Immature natural killer cell (primary cell): ENCODE measurements around the gene ZNF346. TPM values are rescaled to one million over a fixed set of nuclear protein-coding genes. Genes with fewer than 3 reads are reported as not detected.
A peak's percentile ranks its signal among the peaks of the same experiment; 100 is the strongest.

Experiments used
- DNase-seq, 3 donors: peaks; one replicate each; pipeline ENCODE4 v3.0.0; 2022; ENCODE audit warnings: mixed read lengths in 1 of 3
- H3K27ac Mint-ChIP-seq, 6 donors: one replicate each; pipeline ENCODE4 v1.8.0; 2020; ENCODE audit warnings: mixed read lengths in 6 of 6, mild to moderate bottlenecking in 5 of 6, inconsistent platforms in 4 of 6, moderate library complexity in 3 of 6
- H3K27me3 Mint-ChIP-seq, 3 donors: one replicate each; pipeline ENCODE4 v1.8.0; 2020 to 2021; ENCODE audit warnings: low read depth in 3 of 3, mild to moderate bottlenecking in 3 of 3, mixed read lengths in 3 of 3, moderate library complexity in 3 of 3, inconsistent platforms in 1 of 3
- H3K36me3 Mint-ChIP-seq, 3 donors: one replicate each; pipeline ENCODE4 v1.8.0; 2020; ENCODE audit warnings: mixed read lengths in 3 of 3, inconsistent platforms in 2 of 3, mild to moderate bottlenecking in 2 of 3
- H3K4me1 Mint-ChIP-seq, 2 donors: one replicate each; pipeline ENCODE4 v1.8.0; 2020; ENCODE audit warnings: inconsistent platforms in 2 of 2, mild to moderate bottlenecking in 2 of 2, mixed read lengths in 2 of 2, moderate library complexity in 1 of 2
- H3K4me3 Mint-ChIP-seq, 5 donors: one replicate each; pipeline ENCODE4 v1.8.0; 2020; ENCODE audit warnings: mild to moderate bottlenecking in 5 of 5, mixed read lengths in 5 of 5, inconsistent platforms in 3 of 5, moderate library complexity in 3 of 5
- H3K9me3 Mint-ChIP-seq, 6 donors: one replicate each; pipeline ENCODE4 v1.8.0; 2020; ENCODE audit warnings: mild to moderate bottlenecking in 6 of 6, mixed read lengths in 6 of 6, inconsistent platforms in 4 of 6, moderate library complexity in 3 of 6
- polyA plus RNA-seq, 3 donors: library from polyadenylated mRNA; unstranded; fragments of 300-500 nt; fragmentation: Illumina TruSeq; gene quantifications; one replicate each; pipeline ENCODE4 v1.2.3, GENCODE V29; 2021

Gene ZNF346
- polyA plus RNA-seq, 3 donors from 2014 or later = 8.8 to 21.5 (median 10.6) TPM

DNA sequence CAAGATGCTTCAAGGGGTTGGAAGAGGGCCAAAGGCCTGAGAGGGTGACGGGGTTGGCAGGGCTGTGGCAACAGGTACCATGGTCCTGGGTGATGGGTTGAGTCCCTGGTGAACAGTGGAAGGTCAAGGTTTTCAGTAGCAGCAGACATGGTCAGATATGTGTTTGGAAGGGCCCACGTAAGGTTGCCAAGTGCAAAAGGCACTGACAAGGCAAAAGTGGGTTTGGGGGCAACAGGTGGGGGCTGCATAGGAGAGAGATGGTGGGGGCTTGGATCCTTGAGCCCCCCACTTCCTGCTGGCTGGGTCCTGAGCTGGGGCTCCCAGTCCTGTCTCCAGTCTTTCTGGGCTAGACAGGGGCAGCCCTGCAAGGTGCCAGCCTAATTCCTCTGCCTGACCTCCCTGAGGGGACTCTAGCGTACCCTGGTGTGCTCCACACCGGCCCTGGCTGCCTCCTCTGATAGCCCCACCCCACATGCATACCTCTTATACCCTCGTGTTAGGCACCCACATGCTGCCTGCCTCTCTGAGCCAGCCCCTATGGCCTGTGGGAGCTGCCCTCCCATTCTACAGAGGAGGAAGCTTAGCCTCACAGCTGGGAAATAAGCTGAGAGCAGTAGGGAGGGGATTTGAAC is 90.2 kb downstream of the ZNF346 start:
- H3K27ac Mint-ChIP-seq = peak overlapping the region in 1 of 6 donors; percentile 49
- peaks cover 18 to 20% of the 10 kb centered on the region in 2 donors for H3K4me1 Mint-ChIP-seq
- no peaks in the 10 kb centered on the region for H3K36me3 Mint-ChIP-seq
- H3K4me3 Mint-ChIP-seq = no peak overlapping the region
- no peaks in the 10 kb centered on the region for H3K9me3 Mint-ChIP-seq
- H3K27me3 Mint-ChIP-seq = peaks cover 3 to 6% (median 5%) of the 10 kb centered on the region in 3 donors
- no peak for DNase-seq

DNA sequence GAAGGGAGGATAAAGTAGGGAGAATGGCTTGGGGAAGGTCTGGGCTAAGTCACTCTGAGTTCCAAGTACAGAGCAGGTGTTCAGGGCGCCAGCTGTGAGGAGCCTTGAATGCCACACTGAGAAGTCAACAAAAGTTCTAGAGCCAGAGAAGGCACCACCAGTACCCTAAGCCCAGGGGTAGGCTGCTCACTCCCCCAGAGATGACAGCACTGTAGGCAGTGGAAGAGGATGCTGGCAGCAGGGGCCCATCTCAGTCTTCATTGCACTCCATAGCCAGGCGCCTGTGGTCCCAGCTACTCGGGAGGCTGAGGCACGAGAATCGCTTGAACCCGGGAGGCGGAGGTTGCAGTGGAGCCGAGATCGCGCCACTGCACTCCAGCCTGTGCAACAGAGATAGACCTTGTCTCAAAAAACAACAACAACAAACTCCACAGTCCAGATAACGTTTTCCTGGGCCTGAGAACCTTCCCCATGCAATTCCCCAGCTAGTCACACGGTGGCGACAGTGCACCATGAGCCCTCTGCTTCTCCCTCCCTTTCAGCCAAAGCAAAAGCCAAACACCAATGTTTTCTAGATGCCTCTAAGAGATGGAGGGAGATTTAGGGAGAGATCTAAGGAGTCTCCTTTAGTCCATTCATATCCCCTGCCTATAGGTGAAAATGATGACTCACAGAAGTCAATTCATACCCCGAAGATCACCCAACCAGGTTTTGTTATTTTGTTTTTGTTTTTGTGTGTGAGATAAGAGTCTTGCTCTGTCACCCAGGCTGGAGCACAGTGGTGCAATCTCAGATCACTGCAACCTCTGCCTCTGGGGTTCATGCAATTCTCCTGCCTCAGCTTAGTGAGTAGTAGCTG is 91.3 kb downstream of the ZNF346 start:
- peak overlapping the region in 1 of 6 donors; percentile 20 for H3K27ac Mint-ChIP-seq
- H3K27me3 Mint-ChIP-seq = peaks cover 3 to 6% (median 5%) of the 10 kb centered on the region in 3 donors
- H3K4me3 Mint-ChIP-seq = peak overlapping the region in 3 of 5 donors; percentile 10 to 64 (median 29)
- H3K4me1 Mint-ChIP-seq = peaks cover 20% of the 10 kb centered on the region in 2 donors
- H3K36me3 Mint-ChIP-seq = no peaks in the 10 kb centered on the region
- peak; percentile 70 to 77 (median 73) for DNase-seq
- H3K9me3 Mint-ChIP-seq = no peaks in the 10 kb centered on the region

DNA sequence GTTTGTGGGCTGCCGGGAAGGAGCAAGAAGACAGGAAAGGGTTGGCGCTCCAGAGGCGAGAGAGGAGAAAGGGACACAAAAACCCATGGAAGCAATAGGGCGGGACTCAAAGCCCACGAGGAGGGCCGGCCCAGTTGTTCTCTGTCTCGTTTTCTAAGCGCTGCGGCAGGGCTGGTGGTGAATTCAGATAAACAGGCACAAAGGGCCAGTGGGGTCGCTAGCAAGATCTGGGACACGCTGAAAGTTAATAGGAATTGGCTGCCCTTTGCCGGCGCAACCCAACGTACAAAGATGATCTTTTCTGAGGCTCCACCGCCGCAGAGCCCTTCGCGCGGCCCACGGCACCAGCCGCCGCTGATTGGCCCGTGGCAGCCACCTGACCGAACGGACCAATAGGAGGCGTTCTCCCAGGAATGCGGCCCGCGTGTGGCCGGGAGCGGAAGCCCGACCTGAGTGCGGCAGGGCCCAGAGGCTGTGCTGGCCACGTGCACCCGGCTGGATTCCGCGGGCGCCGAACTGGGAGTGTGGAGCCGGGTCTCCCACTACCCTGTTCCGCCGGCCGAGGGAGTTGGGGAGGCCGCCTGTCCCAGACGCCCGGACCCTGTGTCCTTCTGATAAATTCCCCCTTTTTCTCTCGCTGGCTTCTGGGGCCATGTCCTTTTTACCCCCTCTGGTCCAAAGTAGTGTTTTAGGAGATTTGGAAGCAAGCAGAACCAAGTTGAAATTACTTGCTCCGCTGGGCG is 94.3 kb downstream of the ZNF346 start:
- Mint-ChIP-seq H3K4me3 (peak overlapping the region; percentile 52 to 86 (median 77)), H3K4me1 (peaks cover 20% of the 10 kb centered on the region in 2 donors), H3K27me3 (peaks cover 2 to 6% (median 5%) of the 10 kb centered on the region in 3 donors), H3K27ac (peak overlapping the region; percentile 52 to 95 (median 74)), H3K36me3 (no peaks in the 10 kb centered on the region), H3K9me3 (no peaks in the 10 kb centered on the region)
- DNase-seq = peak; percentile 80 to 83 (median 82)

DNA sequence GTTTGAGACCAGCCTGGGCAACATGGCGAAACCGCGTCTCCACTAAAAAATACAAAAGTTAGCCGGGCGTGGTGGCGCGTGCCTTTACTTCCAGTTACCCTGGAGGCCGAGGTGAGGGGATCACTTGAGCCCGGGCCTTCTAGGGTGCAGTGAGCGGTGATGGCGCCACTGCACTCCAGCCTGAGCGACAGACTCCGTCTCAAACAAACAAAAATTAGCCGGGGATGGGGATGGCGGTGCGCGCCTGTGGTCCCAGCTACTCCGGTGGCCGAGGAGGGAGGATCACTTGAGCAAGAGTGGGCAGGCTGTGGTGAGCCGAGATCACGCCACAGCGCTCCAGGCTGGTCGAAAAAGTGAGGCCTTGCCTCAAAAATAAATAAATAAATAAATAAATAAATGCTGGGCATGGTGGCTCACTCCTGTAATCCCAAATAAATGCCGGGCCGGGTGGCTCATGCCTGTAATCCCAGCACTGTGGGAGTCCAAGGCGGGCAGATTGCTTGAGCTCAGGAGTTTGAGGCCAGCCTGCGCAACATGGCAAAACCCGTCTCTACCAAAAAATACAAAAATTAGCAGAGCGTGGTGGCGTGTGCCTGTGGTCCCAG is 95.0 kb downstream of the ZNF346 start:
- Mint-ChIP-seq H3K27me3 (peaks cover 2 to 6% (median 5%) of the 10 kb centered on the region in 3 donors), H3K4me3 (peak overlapping the region in 1 of 5 donors; percentile 78), H3K36me3 (no peaks in the 10 kb centered on the region), H3K9me3 (no peaks in the 10 kb centered on the region), H3K4me1 (peaks cover 20% of the 10 kb centered on the region in 2 donors), H3K27ac (no peak overlapping the region)
- DNase-seq = no peak

DNA sequence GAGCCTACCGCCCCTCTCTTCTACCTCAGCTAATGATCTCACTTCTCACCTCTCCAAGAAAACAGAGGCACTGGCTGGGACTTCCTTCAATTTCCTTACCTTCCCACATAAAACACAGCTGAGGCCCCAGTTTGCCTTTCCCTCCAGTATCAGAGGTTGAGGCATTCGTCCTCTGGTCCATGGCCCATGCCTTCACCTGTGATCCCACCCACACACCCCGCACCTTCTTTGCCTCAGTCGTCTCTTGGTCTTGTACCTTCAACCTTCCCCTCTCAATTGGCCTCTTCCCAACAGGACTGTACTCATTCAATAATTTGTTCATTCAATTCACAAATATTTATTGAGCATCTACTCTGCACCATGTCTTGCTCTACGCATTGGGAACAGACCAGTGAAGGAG is 100.1 kb downstream of the ZNF346 start:
- DNase-seq = no peak
- no peak overlapping the region for H3K4me3 Mint-ChIP-seq
- H3K27ac Mint-ChIP-seq = peak overlapping the region in 1 of 6 donors; percentile 1
- H3K27me3 Mint-ChIP-seq = no peaks in the 10 kb centered on the region
- no peaks in the 10 kb centered on the region for H3K36me3 Mint-ChIP-seq
- peaks cover 0 to 2% of the 10 kb centered on the region in 2 donors for H3K4me1 Mint-ChIP-seq
- no peaks in the 10 kb centered on the region for H3K9me3 Mint-ChIP-seq

DNA sequence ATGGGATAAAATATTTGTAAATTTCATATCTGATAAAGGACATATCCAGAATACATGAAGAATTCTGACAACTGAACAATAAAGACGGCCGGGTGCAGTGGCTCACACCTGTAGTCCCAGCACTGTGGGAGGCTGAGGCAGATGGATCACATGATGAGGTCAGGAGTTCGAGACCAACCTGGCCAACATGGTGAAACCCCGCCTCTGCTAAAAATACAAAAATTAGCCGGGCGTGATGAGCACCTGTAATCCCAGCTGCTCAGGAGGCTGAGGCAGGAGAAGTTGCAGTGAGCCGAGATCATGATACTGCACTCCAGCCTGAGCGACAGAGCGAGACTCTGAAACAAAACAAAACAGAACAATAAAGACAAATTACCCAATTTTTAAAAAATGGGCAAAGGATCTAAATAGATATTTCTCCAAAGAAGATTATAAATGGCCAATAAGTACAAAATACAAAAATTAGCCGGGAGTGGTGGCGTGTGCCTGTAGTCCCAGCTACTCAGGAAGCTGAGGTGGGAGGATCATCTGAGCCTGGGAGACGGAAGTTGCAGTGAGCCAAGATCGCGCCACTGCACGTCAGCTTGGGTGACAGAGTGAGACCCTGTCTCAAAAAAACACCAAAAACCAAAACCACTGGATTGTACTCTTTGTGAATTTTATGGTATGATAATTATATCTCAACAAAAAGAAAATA is 101.4 kb downstream of the ZNF346 start:
- H3K4me3 Mint-ChIP-seq = no peak overlapping the region
- H3K36me3 Mint-ChIP-seq = no peaks in the 10 kb centered on the region
- no peaks in the 10 kb centered on the region for H3K9me3 Mint-ChIP-seq
- no peaks in the 10 kb centered on the region for H3K4me1 Mint-ChIP-seq
- H3K27me3 Mint-ChIP-seq = no peaks in the 10 kb centered on the region
- no peak for DNase-seq
- H3K27ac Mint-ChIP-seq = no peak overlapping the region

DNA sequence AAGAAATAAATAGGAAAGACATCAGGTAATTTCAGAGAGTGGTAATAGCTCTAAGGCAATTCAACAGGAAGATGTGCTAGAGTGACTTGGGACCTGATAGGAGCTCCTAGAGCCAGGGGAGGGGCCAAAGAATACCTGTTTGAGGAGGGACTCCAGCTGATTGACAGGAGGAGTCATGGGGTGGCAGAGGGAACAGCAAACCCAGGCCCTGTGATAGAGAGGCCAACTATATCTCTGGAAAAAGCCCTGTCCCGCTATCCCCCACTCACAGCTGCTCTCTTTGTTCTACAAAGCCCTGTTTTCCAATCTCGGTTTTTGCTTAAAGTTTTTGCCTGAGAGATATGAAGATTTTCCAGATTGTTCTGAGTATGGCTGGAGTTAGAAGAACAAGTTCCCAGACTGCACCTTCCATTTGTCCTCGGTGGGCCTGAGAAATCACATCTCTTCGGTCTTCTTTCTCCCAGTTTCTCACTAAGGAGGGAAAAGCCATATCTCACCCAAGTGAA is 102.0 kb downstream of the ZNF346 start:
- Mint-ChIP-seq H3K9me3 (no peaks in the 10 kb centered on the region), H3K27ac (peak overlapping the region in 1 of 6 donors; percentile 40), H3K4me1 (no peaks in the 10 kb centered on the region), H3K36me3 (no peaks in the 10 kb centered on the region), H3K27me3 (no peaks in the 10 kb centered on the region), H3K4me3 (no peak overlapping the region)
- DNase-seq = no peak

DNA sequence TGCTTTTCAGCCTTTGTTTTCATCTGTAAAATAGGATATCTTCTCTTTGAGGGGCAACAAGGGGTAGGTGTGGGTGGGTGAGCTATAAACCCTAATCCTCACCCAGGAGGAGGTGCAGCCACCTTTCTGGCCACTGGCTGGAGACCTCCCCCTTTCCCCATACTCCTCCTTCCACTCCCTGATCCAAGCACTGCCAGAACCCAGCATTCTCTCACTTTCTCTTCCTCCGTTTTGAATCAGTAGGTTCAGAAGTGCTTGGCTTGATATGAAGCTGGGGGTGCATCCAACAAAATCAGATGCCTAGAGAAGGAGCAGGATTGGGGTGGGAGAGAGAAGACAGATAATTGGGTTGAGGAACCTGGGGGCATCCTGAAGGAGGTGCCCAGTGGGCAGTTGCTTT is 104.3 kb downstream of the ZNF346 start:
- H3K4me1 Mint-ChIP-seq = no peaks in the 10 kb centered on the region

DNA sequence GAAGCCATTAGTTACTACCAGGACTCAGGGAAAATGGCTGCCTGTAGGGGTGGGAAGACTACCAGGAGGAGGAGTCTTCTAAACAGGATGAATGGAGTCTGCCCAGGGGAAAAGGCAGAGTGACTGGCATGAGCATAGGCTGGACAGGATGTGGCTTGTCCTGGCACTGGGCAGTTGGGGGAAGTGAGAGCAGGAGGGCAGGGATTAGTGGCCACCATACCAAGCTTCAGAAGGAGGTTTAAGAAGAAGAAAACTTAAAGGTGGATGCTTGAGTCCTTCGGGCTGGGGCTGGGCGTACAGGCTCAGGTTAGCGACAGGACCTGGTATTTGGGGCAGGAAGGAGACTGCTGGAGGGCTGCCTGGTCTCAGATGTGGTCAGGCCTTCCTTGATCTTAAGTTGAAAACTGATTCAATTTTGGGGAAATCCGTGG is 106.1 kb downstream of the ZNF346 start:
- Mint-ChIP-seq H3K27ac (peak overlapping the region in 1 of 6 donors; percentile 66), H3K27me3 (peaks cover 2 to 8% (median 4%) of the 10 kb centered on the region in 3 donors), H3K9me3 (no peaks in the 10 kb centered on the region), H3K4me3 (no peak overlapping the region), H3K4me1 (peaks cover 0 to 2% of the 10 kb centered on the region in 2 donors), H3K36me3 (no peaks in the 10 kb centered on the region)
- no peak for DNase-seq

More for the DNA sequence above, 104.3 kb downstream of the ZNF346 start:
- Mint-ChIP-seq H3K4me3 (no peak overlapping the region), H3K27ac (no peak overlapping the region), H3K27me3 (peaks cover 0 to 5% (median 2%) of the 10 kb centered on the region in 3 donors), H3K9me3 (no peaks in the 10 kb centered on the region), H3K36me3 (no peaks in the 10 kb centered on the region)
- no peak for DNase-seq

DNA sequence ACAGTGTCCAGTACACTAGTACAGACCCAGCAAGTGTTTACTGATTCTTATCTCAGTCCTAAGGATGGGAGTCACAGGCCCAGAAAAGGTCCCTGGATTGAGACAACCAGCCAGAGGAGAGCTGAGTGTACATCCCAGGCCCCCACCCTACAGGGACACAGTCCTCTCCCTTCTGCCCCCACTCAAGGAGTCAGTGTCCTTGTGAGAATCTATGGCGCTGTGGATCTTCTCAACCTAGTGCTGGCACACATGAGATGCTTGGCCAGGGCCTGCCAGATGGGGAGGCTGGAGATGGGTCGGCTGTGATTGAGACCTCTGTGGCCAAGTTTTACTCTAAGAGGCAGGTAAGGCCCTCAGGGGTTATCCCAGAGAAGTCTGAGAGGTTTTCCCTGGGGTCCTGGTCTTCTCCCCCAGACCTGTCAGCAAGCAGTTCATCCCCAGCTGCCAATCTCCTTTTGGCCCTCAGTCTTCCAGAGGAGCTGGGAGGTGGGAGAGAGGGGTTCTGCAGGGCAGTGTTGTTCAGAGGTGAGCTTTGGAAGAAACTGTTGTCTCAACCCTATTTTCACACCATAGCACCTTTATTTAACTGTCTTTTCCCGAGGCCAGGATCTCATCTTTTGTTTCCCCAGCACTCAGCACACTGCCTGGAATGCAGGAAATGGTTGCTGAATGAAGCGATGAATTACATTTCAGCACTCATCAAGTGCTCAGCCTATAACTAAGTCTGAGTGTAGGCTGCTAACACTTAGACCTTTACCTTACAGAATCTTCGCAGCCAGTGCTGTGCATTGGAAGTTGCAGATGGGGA is 107.9 kb downstream of the ZNF346 start:
- Mint-ChIP-seq H3K4me1 (peaks cover 11 to 12% of the 10 kb centered on the region in 2 donors), H3K27ac (peak overlapping the region in 4 of 6 donors; percentile 12 to 66 (median 53)), H3K36me3 (peaks cover 1 to 5% (median 2%) of the 10 kb centered on the region in 3 donors), H3K4me3 (peak overlapping the region in 2 of 5 donors; percentile 39 to 52), H3K27me3 (peaks cover 4 to 11% (median 6%) of the 10 kb centered on the region in 3 donors), H3K9me3 (no peaks in the 10 kb centered on the region)
- no peak for DNase-seq
